GM12878 (cell line): ENCODE data around the gene IFNA13. TPM values are rescaled to one million over a fixed set of nuclear protein-coding genes. Genes with fewer than 3 reads are reported as not detected.

Experiments used
- ATAC-seq: fragments of 200-7000 bp; cut with Tn5 transposase; 3 replicates; pipeline ENCODE4 v1.9.1; 2020; ENCODE audit warnings: mild to moderate bottlenecking, moderate library complexity
- BruUV-seq: library from RNA; stranded (reverse); fragments of 400-500 nt; replicated peaks from 2 replicates; lab custom pipeline; 2021; lab: Mats Ljungman, UMichigan
- CTCF ChIA-PET: fragments of 300-600 bp; sonication (Branson Sonifier 250); formaldehyde crosslinking; extraction: SDS; loops from one replicate; lab custom pipeline; 2021; ENCODE audit warnings: inconsistent platforms; lab: Yijun Ruan, JAX
- POLR2A ChIA-PET: fragments of 350-600 bp; formaldehyde crosslinking; extraction: SDS; loops from one replicate; lab custom pipeline; 2021; ENCODE audit warnings: inconsistent platforms; lab: Charles Lee
- RAD21 ChIA-PET: fragments of 300-600 bp; sonication (Branson Sonifier 250); formaldehyde crosslinking; loops from one replicate; lab custom pipeline; 2023; ENCODE audit warnings: antibody characterized with exemption; ENCODE audit not compliant: unreplicated experiment; lab: Charles Lee
- SMC1A ChIA-PET: fragments of 300-600 bp; sonication (Branson Sonifier 250); formaldehyde crosslinking; loops from one replicate; lab custom pipeline; 2023; ENCODE audit not compliant: unreplicated experiment, uncharacterized antibody; lab: Charles Lee
- DNase-seq: peaks from one replicate; pipeline ENCODE4 v3.0.0-alpha.2; 2011; ENCODE audit warnings: low read depth, low spot score
- FAIRE-seq: peaks from 3 replicates; lab custom pipeline; 2011; peaks lifted over from hg19 to GRCh38; lab: Jason Lieb, UNC
- H2AFZ ChIP-seq: 2 replicates; pipeline ENCODE4 v1.6.0; 2011; ENCODE audit warnings: low read depth, low read length, control low read depth; ENCODE audit not compliant: control insufficient read depth
- H3K27ac ChIP-seq: 2 replicates; pipeline ENCODE4 v1.5.1; 2011; ENCODE audit warnings: control low read depth; ENCODE audit not compliant: control insufficient read depth, insufficient read depth
- H3K27me3 ChIP-seq, 2 experiments: replicated peaks in 1 of 2; 2 replicates each; pipeline versions ENCODE4 v1.6.0 to v1.6.1; 2011; ENCODE audit warnings: low read length in 1 of 2; ENCODE audit not compliant: control insufficient read depth in 2 of 2, insufficient read depth in 2 of 2
- H3K36me3 ChIP-seq, 2 experiments: 2 replicates each; pipeline ENCODE4 v1.5.1; 2011; ENCODE audit warnings: low read length in 1 of 2; ENCODE audit not compliant: control insufficient read depth in 2 of 2, insufficient read depth in 2 of 2
- H3K4me1 ChIP-seq: 2 replicates; pipeline ENCODE4 v1.6.1; 2011; ENCODE audit warnings: mild to moderate bottlenecking, low read length, moderate library complexity, mixed read lengths; ENCODE audit not compliant: control insufficient read depth, insufficient read depth
- H3K4me2 ChIP-seq: 2 replicates; pipeline ENCODE4 v1.6.0; 2011; ENCODE audit warnings: control low read depth; ENCODE audit not compliant: control insufficient read depth, insufficient read depth
- H3K4me3 ChIP-seq: fragments of 200-600 bp; sonication (generic); 2 replicates; pipeline ENCODE4 v1.5.1; 2016
- H3K79me2 ChIP-seq: 2 replicates; pipeline ENCODE4 v1.6.0; 2011; ENCODE audit warnings: low read length; ENCODE audit not compliant: control insufficient read depth, insufficient read depth
- H3K9ac ChIP-seq: 2 replicates; pipeline ENCODE4 v1.8.0; 2011; ENCODE audit warnings: low read length, control low read depth, mixed read lengths; ENCODE audit not compliant: control insufficient read depth, insufficient read depth
- H3K9me3 ChIP-seq: replicated peaks from 3 replicates; pipeline ENCODE4 v1.5.1; 2011; ENCODE audit warnings: mild to moderate bottlenecking, low read length; ENCODE audit not compliant: control insufficient read depth, insufficient read depth
- H4K20me1 ChIP-seq: 2 replicates; pipeline ENCODE4 v1.6.0; 2011; ENCODE audit not compliant: control insufficient read depth, insufficient read depth
- ASH2L ChIP-seq: fragments of 300-600, 200-600 bp; sonication (generic); IDR thresholded peaks from 2 replicates; pipeline ENCODE4 v1.6.1; 2017; ENCODE audit warnings: low read depth, mild to moderate bottlenecking, borderline replicate concordance
- ESRRA ChIP-seq: IDR thresholded peaks from 2 replicates; pipeline ENCODE4 v1.6.1; 2012; ENCODE audit warnings: mild to moderate bottlenecking, low read length, improper control_type of control experiment
- ETV6 ChIP-seq, 2 experiments: fragments of 450-650 bp in 1 of 2; IDR thresholded peaks in 1 of 2; conservative IDR thresholded peaks in 1 of 2; 2 replicates each; pipeline ENCODE4 v1.6.1; 2014; ENCODE audit warnings: antibody characterized with exemption in 1 of 2, borderline replicate concordance in 1 of 2, low read depth in 1 of 2, mild to moderate bottlenecking in 1 of 2, moderate library complexity in 1 of 2
- FOS ChIP-seq: IDR thresholded peaks from 3 replicates; pipeline ENCODE4 v1.6.1; 2011; ENCODE audit warnings: borderline replicate concordance; ENCODE audit not compliant: insufficient read length; ENCODE audit errors: extremely low read depth
- KAT2A ChIP-seq: conservative IDR thresholded peaks from 2 replicates; pipeline ENCODE4 v1.6.1; 2011; ENCODE audit warnings: low read depth, low read length; ENCODE audit not compliant: control insufficient read depth
- PML ChIP-seq: IDR thresholded peaks from 2 replicates; pipeline ENCODE4 v1.6.1; 2012; ENCODE audit warnings: low read length, inconsistent platforms
- RELB ChIP-seq: fragments of 450-650 bp; IDR thresholded peaks from 2 replicates; pipeline ENCODE4 v1.6.1; 2017; ENCODE audit warnings: low read depth, mild to moderate bottlenecking, moderate library complexity
- SMC3 ChIP-seq: IDR thresholded peaks from 2 replicates; pipeline ENCODE4 v1.6.1; 2011; ENCODE audit warnings: low read length, improper control_type of control experiment, borderline replicate concordance
- SRF ChIP-seq, 2 experiments: IDR thresholded peaks; 2 replicates each; pipeline ENCODE4 v1.6.1; 2011; ENCODE audit warnings: low read depth in 2 of 2, low read length in 2 of 2, mild to moderate bottlenecking in 1 of 2, moderate library complexity in 1 of 2
- STAT3 ChIP-seq: IDR thresholded peaks from 2 replicates; pipeline ENCODE4 v1.6.1; 2011; ENCODE audit warnings: low read depth, low read length, improper control_type of control experiment
- SUPT20H ChIP-seq: IDR thresholded peaks from 2 replicates; pipeline ENCODE4 v1.6.1; 2011; ENCODE audit warnings: low read depth, mild to moderate bottlenecking, low read length, moderate library complexity, borderline replicate concordance; ENCODE audit not compliant: control insufficient read depth
- TCF3 ChIP-seq: IDR thresholded peaks from 2 replicates; pipeline ENCODE4 v1.6.1; 2012; ENCODE audit warnings: low read depth, mild to moderate bottlenecking, low read length, borderline replicate concordance; ENCODE audit not compliant: insufficient read depth
- USF1 ChIP-seq: IDR thresholded peaks from 2 replicates; pipeline ENCODE4 v1.6.1; 2011; ENCODE audit warnings: borderline replicate concordance, low read depth, mild to moderate bottlenecking, moderate library complexity, mixed read lengths, low read length; ENCODE audit not compliant: insufficient read depth; ENCODE audit errors: extremely low read length
- ZBED1 ChIP-seq: IDR thresholded peaks from 2 replicates; pipeline ENCODE4 v1.6.1; 2016; ENCODE audit warnings: borderline replicate concordance
- ZNF592 ChIP-seq: fragments of 450-650 bp; IDR thresholded peaks from 2 replicates; pipeline ENCODE4 v1.6.1; 2017; ENCODE audit warnings: mild to moderate bottlenecking, moderate library complexity
- WGBS: methylation state at CpG from one replicate; pipeline ENCODE4 v1.1.6; 2016; ENCODE audit warnings: low lambda C conversion rate; ENCODE audit not compliant: insufficient replicate concordance, insufficient coverage; ENCODE audit errors: missing lambda C conversion rate; 5-methylcytosine and 5-hydroxymethylcytosine counted together
- in situ Hi-C: fragments of 300-500 bp; cut with MboI; formaldehyde crosslinking; loops from 9 replicates; pipeline ENCODE4 v1.14.3; 2018; ENCODE audit warnings: mixed read lengths
- intact Hi-C: fragments of 100-400 bp; cut with micrococcal nuclease; formaldehyde crosslinking; loops from one replicate; pipeline ENCODE4 v1.14.2; 2022; ENCODE audit not compliant: unreplicated experiment
- polyA plus RNA-seq, 11 experiments: library from polyadenylated mRNA; depleted of rRNA in 4 of 11; unstranded in 6 of 11; stranded (reverse) in 5 of 11; fragments of >200 nt; fragmentation: Nextera tagmentation in 4 of 11; fragmentation: Illumina TruSeq in 1 of 11; extraction: Ambion mirVana in 4 of 11; extraction: Trizol in 1 of 11; gene quantifications; 1 replicate in 1 of 11; 2 replicates in 10 of 11; pipeline versions ENCODE4 v1.2.1 to v1.2.3, GENCODE V29; 2011 to 2016; ENCODE audit warnings: inconsistent platforms in 2 of 11, missing spikeins in 2 of 11, low read depth in 1 of 11
- total RNA-seq, 4 experiments: library from RNA; depleted of rRNA in 3 of 4; stranded (reverse); fragments of >200 nt in 3 of 4; fragmentation: Illumina TruSeq in 1 of 4; extraction: Trizol in 1 of 4; gene quantifications; 2 replicates each; pipeline versions ENCODE4 v1.2.1 to v1.2.3, GENCODE V29; 2013 to 2021

Gene IFNA13
- total and polyA plus RNA-seq, 10 of the 15 experiments (the other 5 are each of a cell fraction or from before 2014, with no cell fraction given), result not detected

- TF ChIP-seq ZNF592 (no peak), PML (no peak), SMC3 (no peak)
Observed at GRCh38 chr9:21348430-21348970, 19.4 kb downstream of the IFNA13 start (continued).

GRCh38 chr9:21340735-21341134 is 27.1 kb downstream of the IFNA13 start:
- H3K9ac ChIP-seq, result no peak overlapping the region
- DNase-seq (no peak), ATAC-seq (peak; percentile 63), FAIRE-seq (no peak)
- no peaks in the 10 kb centered on the region for H3K4me1 ChIP-seq
- no peak overlapping the region for H3K27ac ChIP-seq
- H3K4me3 ChIP-seq, result no peak overlapping the region
- no peaks in the 10 kb centered on the region for H3K27me3 ChIP-seq
- TF ChIP-seq ZBED1 (no peak), ETV6 (conservative IDR thresholded peaks at IDR 0.05 in 1 of 2, IDR thresholded peaks at IDR 0.05 in 1 of 2; ENCODE audit: borderline replicate concordance in 1 of 2, low read depth in 1 of 2) (no peak), TCF3 (no peak), KAT2A (no peak), STAT3 (no peak), FOS (no peak), ASH2L (no peak), SRF (IDR thresholded peaks at IDR 0.05; ENCODE audit: low read depth in 2 of 2, low read length in 2 of 2) (no peak), SUPT20H (no peak), RELB (no peak), USF1 (no peak), ESRRA (no peak)
- H3K36me3 ChIP-seq, result no peaks in the 10 kb centered on the region
- POLR2A ChIA-PET, result no interaction called here
- no TSS peak for BruUV-seq
- SMC1A ChIA-PET, result interaction anchor here (0.9 to 2.5 kb wide), 4 partner anchors 14 to 54 kb away, joined by 3 to 11 read pairs (median 3); no protein-coding TSS in a partner anchor
- RAD21 ChIA-PET, result interaction anchor here (1.0 kb wide), 1 partner anchor 59 kb away, joined by 3 read pairs; no protein-coding TSS in a partner anchor
- no peaks in the 10 kb centered on the region for H3K79me2 ChIP-seq
- WGBS, result 38% methylated on average over 4 of the region's 4 CpGs
- peaks cover 1% of the 10 kb centered on the region; the same call in 1 of the 3 replicates for H3K9me3 ChIP-seq
- CTCF ChIA-PET, result interaction anchor here (0.6 to 3.3 kb wide), 5 partner anchors 11 to 538 kb away, joined by 3 to 22 read pairs (median 5); no protein-coding TSS in a partner anchor
- H2AFZ ChIP-seq, result no peak overlapping the region; the same call in 1 of the 2 replicates
- intact Hi-C loops (no loop called here), in situ Hi-C loops (no loop called here)
- H4K20me1 ChIP-seq, result no peaks in the 10 kb centered on the region
- no peak overlapping the region for H3K4me2 ChIP-seq
